CD4-positive, alpha-beta T cell treated with Interleukin-2 at 100 ng/mL for 4 hours (primary cell): ENCODE measurements around the gene PCSK2.

Source experiments
- DNase-seq: peaks from one replicate; pipeline ENCODE4 v3.0.0-alpha.2; 2020; ENCODE audit warnings: low spot score

Gene PCSK2

DNA sequence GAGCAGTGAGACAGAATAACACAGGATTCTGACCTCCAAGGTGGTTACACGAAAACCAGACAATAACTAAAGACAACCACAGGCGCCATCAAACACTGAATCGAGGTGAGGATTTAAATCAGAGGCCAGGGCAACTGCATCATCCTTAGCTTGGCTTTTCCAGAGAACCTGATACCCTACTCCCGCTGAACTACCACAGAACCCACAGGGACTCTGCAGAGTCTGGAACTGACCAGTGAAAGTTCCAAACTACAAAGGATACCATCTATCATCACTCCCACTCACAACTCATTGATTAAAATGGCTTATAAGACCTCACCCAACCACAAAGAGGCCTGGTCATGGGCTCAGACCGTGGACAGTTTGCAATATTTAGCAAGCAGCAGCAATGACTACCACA lies 219.3 kb downstream of the PCSK2 start:
- no peak for DNase-seq

DNA sequence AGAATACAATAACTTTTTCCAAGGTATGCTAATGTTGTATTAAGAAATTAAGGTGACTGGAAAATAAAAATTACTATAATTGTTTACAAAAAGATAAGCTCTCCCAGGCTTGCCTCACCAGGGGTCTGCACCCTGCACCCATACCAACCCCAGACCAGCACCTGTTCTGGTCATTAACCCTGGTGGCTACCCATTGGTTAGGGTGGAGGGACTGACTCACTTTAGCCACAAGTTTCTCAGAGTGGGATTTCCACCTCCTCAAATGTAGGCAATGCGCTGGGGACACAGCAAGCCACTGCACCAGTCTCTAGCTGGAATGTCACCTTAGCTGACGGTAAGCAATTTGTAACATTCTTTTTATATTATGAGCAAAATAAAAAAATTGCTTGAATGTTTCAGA lies 221.2 kb downstream of the PCSK2 start:
- DNase-seq = no peak

DNA sequence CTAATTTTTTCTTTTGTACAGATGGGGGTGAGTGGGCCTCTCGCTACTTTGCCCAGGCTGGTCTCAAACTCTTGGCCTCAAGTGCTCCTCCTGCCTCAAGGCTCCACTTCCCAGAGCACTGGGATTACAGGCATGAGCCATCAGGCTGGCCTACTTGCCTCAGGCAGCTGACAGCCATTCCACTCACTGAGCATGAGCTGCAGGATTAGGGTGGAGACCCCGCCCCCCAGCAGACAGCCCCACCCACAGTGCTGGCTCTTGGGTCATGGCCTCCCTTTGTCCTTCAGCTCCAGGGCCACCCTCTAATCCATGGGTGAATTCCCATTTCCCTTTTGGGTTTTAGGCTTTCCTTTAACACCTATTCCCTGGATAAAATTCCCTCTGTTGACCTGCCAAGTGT lies 222.2 kb downstream of the PCSK2 start:
- DNase-seq = no peak

DNA sequence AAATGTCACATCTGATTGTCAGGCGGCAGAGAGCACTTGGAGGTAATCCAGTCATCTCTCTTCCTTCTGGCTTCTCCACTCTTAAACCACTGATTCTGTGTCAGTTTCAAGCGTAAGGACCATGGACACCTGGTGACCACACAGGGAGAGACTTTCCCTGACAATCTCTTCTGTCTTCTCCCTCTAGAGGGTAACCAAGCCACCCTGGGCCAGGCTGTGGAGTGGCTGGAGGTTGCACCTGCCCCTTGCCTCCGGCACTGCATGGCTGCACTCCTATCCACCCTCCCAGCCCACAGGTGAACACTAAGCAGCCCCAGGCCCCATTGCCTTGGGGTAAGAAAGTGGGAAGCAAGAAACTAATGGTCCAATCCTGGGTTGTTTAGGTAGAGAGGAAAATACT lies 225.6 kb downstream of the PCSK2 start:
- no peak for DNase-seq

DNA sequence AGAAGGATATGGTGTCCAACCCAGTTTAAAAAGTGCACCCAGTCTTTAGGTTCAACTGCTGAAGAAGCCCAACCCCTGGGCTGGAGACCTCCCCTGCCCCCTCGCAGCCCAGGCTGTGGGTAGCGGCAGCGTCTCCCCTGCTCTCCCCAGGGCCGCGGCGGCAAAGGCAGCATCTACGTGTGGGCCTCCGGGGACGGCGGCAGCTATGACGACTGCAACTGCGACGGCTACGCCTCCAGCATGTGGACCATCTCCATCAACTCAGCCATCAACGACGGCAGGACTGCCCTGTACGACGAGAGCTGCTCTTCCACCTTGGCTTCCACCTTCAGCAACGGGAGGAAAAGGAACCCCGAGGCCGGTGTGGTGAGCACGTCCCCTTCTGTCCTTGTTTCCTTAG lies 226.8 kb downstream of the PCSK2 start:
- no peak for DNase-seq

DNA sequence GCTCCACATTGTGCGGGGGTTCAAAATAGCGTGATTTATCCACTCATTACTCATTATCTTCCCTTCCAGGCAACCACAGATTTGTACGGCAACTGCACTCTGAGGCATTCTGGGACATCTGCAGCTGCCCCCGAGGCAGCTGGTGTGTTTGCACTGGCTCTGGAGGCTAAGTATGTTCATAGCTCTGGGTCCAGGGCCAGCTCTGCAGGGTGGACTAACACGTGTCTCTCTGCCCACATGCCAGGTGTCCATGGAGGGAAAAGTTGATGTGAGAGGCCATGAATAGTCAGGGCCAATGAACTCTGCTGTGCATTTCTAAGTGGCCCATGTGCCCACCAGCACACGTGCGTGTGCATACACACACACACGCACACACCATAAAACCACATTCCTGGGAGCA lies 229.4 kb downstream of the PCSK2 start:
- no peak for DNase-seq

DNA sequence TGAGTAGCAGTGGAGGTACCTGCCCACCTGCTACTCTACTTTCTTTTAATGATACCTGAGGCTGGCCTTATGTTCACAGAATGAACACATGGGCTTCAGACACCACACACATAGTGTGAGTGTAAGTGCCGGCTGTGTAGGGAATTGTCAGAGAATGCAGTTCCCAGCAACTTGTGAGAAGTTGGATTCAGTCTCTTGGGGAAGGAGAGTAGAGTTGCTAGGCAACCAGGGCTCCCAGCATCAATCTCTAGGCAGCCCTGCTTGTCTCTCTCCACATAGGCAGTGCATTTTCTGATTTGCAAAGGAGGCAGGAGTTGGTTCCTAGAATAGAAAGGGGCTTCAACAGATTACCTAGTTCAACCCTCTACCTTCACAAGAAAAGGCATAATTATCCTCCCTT lies 230.2 kb downstream of the PCSK2 start:
- DNase-seq = no peak

DNA sequence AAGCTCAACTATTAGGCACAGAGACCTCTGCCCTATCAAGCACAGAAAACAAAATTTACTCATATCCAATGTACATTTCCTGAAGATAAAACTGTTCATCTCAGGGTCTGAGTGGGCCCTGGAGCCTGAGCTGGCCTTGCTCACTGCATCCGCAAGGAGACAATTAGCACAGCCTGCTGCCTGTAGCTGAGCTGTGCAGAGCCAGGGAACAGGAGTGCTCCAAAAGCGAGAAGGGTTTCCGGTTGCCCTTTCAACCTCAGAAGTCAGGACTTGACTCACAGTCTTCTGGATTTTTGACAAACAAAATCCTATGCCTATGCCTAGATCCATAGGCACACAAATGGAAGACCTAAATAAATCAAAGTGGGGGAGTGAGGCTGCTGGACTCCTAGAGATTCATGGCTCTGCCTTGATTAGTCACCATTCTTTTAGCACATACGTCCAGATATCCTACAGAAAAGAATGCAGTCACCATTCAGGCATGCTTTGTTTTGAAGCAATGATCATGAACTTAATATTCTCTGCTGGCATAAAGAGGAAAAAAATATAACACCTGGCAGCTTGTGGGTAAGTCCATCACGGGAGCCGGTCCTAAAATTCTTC lies 230.8 kb downstream of the PCSK2 start:
- no peak for DNase-seq

DNA sequence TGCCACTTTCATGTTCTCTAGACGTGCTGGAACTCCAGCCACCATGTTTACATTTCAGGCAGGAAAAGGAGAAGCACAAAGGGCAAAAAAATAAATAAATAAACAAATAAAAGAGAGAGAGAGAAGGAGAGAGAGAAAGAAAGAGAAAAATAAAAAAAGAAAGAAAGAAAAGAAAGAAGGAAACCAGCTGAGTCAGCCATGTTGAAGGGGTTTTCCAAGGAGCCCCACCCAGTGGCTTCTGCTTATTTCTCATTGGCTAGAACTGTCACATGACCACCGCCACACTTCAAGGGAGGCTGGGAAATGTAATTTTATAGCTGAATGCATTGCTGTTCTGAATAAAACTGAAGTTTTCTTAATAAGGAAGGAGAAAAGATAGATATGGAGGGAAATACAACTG lies 233.3 kb downstream of the PCSK2 start:
- DNase-seq = no peak

DNA sequence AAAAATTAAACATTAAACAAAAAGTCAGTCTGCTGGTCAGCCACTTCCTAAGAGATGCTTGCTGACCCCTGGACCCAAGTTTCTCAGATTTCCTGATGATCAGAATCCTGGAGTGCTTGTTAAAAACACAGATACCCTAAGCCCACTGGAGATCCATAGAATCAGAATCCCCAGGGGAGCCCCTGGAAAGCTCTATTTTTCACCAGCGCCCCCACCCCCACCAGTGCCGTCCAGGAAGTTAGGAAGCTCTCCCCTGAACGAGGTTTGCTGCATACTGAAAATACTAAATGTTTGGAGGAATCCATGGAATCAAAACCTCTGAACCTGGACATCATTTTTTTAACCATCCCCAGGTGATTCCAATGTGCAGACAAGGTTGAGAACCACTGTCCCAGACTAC lies 235.1 kb downstream of the PCSK2 start:
- DNase-seq = no peak

DNA sequence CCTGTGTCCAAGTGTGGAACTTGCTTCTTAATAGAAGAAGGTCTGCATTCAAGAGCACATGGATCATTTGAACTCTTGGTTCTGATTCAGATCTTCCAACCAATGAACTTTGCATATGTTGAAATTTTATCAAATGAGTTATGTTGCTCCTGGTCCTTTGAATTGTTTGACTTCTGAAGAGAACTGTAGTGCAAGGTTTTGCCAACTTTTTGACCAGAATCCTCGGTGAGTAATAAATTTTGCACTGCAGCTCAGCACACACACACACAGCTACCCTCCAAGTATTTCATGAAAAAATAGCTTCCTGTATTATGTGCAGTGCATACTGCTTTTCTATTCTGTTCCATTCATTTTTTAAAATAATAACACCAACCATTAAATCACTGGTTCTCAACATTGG lies 236.9 kb downstream of the PCSK2 start:
- no peak for DNase-seq

DNA sequence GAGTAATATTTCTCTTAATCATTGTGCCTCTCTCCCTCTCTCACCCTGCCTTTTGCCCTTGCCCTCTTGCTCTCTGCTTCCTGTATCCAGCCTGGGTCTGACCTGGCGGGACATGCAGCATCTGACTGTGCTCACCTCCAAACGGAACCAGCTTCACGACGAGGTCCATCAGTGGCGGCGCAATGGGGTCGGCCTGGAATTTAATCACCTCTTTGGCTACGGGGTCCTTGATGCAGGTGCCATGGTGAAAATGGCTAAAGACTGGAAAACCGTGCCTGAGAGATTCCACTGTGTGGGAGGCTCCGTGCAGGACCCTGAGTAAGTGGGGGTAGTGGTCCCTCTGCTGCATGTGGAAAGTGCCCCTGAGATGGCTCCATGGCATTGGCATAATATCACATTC lies 238.4 kb downstream of the PCSK2 start:
- no peak for DNase-seq

DNA sequence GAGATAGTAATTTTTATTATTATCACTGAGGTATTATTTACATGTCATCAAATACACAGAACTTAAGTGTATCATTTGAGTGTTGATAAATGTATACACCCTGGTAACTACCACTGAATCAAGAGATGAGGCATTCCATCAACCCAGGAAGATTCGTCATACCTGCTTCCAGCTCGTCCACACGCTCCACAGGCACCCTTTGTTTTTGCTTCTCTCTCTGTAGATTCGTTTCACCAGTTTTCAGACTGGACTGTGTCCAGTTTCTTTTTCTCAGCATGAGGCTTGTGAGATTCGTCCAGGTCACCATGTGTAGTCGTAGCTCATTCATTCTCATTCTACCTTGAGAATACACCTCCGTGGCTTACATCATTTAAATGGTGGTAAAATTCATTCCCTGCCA lies 239.8 kb downstream of the PCSK2 start:
- DNase-seq = no peak

DNA sequence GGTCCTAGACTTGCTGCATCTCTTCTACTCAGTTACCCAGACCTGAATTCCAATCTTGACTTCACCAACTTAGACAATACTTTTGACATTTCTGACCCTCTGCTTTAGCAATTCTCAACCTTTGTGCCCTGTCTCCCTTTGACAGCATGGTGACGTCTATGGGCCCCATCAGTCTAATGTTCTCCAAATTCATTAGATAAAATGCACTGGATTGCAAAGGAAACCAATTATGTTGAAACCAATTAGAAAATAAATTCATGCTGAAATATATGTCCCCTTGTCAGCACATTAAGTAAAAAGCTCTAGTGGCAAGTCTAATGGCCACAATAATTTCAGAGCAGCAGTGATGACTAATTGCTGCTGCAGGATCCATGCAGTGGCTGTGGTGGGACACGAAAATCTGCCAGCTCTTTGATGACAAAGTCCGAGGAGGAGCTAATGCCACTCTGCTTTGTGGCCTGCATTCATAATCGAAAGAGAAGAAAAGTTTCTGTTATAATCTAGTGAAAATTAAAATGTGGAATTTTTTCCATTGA lies 240.3 kb downstream of the PCSK2 start:
- no peak for DNase-seq

DNA sequence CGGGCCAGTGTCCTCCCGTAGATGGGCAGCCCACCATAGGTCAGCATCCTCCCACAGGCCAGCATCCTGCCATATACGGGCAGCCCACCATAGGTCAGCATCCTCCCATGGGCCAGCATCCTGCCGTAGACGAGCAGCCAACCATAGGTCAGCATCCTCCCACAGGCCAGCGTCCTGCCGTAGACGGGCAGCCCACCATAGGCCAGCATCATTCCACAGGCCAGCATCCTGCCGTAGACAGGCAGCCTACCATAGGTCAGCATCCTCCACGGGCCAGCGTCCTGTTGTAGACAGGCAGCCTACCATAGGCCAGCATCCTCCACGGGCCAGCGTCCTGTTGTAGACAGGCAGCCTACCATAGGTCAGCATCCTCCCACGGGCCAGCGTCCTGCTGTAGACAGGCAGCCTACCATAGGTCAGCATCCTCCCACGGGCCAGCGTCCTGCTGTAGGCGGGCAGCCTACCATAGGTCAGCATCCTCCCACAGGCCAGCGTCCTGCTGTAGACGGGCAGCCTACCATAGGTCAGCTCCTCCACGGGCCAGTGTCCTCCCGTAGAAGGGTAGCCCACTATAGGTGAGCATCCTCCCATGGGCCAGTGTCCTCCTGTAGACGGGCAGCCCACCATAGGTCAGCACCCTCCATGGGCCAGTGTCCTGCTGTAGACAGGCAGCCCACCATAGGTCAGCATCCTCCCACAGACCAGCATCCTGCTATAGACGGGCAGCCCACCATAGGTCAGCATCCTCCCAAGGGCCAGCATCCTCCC lies 241.4 kb downstream of the PCSK2 start:
- DNase-seq = no peak

DNA sequence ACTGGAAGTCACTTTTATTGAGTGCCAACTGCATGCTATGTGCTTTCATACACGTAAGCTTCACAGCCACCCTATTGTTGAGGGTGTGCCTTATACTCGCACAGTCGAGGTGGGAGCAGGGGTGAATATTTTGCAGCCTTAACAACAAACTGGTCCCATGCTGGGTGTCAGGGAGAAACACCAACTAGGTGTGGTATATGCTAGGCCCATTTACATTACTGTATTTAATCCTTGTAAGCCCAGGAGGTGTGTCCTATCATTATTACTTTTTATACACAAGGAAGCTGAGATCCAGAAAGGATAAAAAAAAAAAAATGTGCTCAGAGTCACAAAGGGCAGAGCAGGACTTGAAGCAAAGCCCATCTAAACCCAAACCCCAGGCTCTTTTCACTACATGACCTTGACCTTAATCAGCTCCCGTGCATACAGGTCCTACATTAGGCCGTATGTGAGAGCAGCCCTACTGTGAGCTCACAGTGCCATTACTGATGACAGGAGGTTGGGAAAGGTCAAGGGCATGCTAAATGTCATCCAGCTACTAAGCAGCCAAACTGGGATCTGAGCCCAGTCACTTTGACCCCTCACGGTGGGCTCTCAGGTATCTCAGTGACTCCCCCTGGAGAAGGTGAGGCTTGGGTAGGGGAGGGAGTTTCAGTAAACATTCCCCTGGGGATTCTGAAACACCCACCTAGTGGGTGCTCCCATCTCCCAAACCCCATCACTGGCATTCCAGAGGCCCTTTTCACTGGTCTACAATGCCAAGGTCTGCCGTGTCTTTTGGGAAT lies 242.6 kb downstream of the PCSK2 start:
- no peak for DNase-seq

DNA sequence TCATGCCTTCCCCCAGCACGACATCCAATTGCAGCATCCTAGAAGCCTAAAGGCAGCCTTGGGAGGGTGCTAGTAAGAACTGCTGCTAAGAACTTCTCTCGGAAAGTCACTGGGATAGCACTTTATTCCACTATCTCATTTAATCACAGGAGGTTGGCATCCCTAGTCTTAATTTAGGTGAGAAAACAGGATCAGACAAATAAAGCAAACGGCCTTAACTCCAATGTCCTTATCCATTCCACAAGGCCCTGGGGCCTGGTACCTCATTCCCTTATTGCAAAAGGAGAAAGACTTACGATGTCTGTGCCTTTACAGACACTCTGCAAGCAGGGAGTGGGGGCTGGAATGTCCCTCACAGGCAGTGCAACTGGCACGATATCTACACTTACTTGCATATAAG lies 243.7 kb downstream of the PCSK2 start:
- no peak for DNase-seq

DNA sequence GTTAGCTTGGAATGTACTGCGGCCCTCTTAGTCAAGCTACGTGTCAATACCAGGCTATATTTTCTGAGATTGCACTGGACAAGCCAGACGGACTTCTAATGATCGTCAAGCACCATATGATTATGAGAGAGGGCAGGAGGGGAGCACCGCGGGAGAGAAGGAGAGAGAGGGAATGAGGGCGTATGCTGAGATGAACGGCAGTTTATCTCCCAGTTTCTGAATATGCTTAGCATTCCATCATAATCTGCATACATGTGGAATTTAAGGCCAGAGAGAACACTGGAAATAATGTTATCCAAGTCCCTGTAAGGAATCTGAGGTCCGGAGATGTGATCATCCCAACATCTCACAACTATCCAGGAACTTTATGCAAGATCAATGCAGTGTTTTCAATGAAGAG lies 244.1 kb downstream of the PCSK2 start:
- DNase-seq = no peak

DNA sequence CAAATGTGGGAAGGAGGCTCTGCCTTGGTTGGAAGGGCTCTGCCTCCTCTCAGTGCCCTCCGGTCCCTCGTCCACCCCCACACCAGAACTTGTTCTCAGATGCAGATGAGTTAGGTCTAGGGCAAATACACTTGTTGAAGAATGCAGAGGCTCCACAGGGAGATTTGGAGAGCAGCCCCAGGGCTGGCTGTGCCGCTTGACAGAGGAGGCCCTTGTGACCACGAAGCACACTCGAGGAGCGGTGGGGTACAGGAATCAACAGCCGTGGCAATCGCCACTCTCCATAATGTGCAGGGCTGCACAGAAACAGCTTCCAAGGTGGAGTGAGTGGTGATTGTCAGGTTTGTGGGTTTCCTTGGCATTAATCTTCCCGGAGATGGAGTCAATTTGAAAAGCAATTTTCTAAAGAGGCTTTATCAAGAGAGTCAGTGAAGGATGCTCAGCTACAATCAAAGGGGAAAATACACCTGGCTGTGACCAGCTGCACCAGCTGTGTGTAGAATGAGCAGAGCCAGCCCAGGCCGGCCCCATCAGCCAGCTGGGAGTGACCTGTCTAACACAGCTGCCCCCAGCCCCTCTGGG lies 244.9 kb downstream of the PCSK2 start:
- DNase-seq = no peak

DNA sequence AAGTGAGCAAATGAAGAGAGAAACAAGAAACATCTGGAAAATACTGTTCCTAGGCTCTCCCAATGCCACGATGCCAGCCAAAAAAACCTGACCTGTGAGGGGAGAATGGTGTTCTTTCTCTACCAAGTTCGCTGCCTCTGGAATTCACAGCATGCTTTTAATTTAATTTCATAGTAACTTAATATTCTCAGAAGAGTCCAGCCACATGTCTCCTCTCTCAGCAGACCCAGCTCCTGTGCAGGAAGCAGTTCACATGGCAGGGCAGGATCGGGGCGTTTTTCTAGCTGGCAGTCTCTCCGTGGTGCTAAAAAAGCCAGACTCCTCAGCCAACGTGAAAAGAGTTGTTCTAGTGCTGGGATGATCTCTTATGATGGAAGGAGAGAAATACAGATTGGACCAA lies 246.8 kb downstream of the PCSK2 start:
- DNase-seq = no peak

DNA sequence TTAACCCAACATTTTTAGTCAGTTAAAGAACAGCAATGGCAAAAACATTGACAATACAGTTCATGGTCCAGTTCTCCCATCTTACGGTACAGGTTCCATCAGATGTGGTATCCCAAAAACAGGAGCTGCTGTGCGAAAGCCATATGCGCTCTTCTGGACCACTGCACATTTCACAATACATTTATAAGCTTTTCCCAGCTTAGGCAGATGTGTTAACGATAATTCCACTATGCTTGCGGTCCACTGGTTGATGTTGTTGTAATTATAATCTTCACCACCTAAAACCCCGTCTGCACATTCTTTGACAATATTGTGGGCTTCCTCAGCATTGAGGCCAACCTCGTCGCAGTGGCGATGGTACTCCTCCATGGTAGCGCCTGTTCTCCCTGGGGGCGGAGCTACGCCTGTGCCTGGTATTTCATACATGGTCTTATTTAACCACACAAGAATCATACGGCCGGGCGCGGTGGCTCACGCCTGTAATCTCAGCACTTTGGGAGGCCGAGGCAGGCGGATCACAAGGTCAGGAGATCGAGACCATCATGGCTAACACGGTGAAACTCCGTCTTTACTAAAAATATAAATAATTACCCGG lies 252.3 kb downstream of the PCSK2 start:
- DNase-seq = no peak

DNA sequence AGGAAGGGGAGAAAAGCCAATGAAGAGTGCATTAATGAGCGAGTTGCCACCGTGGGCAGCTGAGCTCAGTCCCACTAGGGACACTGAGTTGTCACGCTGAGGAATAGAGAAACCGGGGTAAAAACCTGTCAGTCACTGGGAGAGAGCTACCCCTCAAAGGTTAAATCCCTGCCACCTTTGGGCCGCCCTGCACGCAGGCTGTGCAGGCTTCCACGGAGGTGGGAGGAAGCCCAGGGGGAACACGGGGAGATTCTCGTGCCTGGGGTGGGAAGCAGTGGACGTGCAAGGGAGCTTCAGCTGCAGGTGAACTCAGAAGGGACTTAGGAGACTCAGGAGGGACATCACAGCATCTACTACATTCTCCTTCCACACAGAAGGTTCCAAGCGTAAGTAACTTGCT lies 253.9 kb downstream of the PCSK2 start:
- no peak for DNase-seq
